Measurements from ENCODE around the gene FCER2.
"Not testable (repeated sequence)": the region's sequence is repeated elsewhere in the genome, so short reads cannot be mapped to it uniquely, and the experiment has no call there.

FCER2 gene

DNA sequence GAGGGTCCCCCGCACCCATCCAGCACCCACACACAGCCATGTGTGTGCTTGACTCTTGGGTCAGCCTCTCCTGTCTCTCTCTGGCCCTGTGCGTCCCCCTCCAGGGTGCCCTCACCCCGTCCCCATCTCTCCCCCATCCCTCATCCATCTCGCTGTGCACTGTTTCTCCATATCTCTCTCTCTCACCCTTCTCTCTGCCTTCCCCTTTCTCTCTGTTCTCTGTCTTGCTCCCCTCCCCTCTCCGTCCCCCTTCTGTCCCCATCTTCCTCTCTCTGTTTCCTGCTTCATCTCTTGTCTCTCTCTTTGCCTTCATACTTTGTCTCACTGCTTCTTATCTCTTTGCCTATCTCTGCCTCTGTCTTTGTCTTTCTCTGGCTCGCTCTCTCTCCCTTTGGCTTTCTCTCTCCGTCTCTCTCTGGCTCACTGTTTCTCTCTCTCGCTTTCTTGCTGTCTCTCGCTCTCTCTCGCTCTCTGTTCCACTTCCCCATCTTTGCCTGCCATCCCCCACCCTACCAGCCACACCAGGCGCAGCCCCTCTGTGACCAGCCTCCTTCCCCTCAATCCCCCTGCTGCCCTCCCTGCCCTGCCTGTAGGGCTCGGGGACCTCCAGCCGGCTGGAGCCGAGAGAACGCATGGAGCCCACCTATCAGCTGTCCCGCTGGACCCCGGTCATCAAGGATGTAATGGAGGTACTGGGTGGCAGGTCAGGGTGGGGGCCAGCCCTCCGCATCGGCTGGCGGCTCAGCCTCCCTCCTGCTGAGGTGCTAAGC lies 56.1 kb downstream of the FCER2 start:
- no peak for DNase-seq (ENCODE audit: low read depth)

DNA sequence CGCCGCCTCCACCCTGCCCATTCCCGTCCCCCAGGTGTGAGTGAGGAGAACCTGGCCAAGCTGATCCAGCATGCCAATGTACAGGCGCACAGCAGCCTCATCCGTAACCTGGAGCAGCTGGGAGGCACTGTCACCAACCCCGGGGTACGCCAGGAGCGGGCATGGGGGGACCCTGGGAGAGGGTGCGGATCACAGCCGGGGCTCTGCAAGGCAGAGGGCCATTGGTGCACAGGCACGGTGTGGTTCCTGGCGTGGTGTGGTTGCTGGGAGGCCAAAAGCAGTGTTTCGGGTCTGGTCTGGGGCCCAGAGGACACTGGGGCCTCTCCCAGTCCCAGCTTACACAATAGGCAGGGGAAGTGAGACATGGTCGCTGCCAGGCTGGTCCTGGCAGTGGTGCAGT lies 56.8 kb downstream of the FCER2 start:
- no peak for DNase-seq (ENCODE audit: low read depth)

DNA sequence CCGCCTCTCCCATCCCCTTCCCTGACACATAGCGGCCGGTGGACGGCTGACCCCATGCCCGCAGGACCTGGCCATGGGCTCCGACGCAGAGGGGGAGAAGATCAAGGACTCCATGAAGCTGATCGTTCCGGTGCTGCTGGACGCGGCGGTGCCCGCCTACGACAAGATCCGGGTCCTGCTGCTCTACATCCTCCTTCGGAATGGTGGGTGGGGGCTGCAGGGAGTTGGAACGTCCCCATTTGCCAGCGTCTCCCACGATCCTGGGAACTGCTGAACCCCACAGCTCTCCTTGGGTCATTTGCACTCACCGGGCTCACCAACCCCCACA lies 57.4 kb downstream of the FCER2 start:
- no peak for DNase-seq (ENCODE audit: low read depth)

DNA sequence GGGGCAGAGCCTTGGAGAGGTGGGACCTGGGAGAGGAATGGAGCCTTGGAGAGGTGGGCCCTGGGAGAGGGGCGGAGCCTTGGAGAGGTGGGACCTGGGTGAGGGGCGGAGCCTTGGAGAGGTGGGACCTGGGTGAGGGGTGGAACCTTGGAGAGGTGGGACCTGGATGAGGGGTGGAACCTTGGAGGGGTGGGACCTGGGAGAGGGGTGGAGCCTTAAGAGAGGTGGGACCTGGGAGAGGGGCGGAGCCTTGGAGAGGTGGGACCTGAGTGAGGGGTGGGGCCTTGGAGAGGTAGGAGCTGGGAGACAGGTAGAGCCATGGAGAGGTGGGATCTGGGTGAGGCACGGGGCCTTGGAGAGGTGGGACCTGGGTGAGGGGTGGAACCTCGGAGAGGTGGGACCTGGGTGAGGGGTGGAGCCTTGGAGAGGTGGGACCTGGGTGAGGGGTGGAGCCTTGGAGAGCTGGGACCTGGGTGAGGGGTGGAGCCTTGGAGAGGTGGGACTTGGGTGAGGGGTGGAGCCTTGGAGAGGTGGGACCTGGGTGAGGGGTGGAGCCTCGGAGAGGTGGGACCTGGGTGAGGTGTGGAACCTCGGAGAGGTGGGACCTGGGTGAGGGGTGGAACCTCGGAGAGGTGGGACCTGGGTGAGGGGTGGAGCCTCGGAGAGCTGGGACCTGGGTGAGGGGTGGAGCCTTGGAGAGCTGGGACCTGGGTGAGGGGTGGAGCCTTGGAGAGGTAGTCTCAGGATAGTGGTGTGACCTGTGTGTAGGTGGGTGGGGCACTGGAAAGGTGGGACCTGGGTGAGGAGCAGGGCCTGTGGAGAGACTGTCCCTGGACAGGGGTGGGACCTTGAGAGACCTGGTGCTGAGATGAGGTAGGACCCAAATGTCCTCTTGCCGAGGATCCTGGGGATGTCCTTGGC lies 58.0 kb downstream of the FCER2 start:
- DNase-seq (ENCODE audit: low read depth) = not testable (repeated sequence)

DNA sequence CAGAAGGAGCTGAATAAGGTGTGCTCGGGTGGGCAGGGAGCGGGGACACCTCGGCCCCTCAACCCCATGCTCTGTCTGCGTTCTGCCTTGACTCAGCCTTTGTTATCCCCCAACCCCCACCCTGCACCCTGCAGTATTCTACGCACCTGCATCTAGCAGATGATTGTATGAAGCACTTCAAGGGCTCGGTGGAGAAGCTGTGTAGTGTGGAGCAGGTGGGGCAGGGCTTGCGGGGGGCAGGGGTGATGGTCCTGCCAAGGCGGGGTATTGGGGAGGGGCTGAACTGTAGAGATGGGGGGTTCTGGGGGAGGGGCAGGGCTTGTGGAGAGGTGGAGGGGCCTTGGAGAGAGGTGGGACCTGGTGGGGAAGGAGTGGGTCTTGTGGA lies 58.9 kb downstream of the FCER2 start:
- DNase-seq (ENCODE audit: low read depth) = no peak

DNA sequence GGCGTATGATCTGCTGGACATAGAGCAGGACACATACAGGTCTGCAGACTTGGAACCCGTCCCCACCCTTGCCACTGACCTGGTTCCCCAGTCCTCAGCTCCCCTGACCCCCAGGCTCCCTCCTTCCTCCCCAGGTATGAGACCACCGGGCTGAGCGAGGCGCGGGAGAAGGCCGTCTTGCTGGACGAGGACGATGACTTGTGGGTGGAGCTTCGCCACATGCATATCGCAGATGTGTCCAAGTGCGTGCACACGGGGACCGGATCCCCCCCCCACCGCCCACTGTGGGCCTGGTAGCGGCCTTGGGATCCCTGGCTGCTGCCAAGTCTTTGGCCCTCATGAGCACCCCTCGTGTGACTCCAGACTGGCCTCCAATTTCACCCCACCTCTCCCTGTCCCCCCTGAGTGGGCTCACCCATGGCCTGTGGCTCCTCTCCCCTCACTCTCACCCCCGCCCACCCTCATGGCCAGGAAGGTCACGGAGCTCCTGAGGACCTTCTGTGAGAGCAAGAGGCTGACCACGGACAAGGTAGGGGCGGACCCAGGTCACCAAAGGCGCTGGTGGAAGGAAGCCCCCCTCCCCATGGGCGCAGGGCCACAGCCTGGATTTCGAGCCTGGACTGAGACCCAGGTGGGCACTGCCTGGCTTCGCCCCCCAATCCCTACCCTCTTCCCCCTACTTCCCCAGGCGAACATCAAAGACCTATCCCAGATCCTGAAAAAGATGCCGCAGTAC lies 59.5 kb downstream of the FCER2 start:
- no peak for DNase-seq (ENCODE audit: low read depth)

DNA sequence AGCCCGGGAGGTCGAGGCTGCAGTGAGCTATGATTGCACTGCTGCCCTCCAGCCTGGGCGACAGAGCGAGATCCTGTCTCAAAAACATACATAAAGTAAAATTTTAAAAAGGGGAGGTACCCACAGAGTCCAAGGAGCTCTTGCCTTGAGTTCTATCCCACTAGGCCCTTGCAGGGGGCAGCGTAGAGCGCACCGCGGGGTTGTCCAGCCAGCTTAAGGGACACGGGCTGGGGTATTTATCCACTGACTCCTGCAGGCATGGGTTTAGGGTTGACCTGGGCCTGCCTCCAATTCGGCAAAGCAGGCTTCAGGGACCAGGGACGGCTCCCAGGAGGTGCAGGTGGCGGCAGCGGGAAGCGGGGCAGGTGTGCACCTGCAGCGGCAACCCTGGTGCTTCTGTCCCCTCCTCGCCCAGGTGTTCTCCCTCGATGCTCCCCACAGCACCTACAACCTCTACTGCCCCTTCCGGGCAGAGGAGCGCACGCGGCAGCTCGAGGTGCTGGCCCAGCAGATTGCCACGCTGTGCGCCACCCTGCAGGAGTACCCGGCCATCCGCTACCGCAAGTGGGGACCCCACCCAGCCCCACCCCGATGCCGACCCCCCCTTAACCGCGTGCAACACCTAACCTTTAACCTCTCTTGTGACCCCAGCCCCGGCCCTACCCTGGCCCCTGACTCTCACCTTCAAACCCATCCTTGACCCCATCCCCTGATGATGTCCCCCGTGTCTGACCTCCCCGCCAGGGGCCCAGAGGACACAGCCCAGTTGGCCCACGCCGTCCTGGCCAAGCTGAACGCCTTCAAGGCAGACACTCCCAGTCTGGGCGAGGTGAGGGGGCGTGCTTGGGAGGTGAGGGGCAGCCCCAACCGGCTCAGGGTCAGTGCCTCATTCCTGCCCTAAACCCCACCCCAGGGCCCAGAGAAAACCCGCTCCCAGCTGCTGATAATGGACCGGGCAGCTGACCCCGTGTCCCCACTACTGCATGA lies 60.3 kb downstream of the FCER2 start:
- no peak for DNase-seq (ENCODE audit: low read depth)

DNA sequence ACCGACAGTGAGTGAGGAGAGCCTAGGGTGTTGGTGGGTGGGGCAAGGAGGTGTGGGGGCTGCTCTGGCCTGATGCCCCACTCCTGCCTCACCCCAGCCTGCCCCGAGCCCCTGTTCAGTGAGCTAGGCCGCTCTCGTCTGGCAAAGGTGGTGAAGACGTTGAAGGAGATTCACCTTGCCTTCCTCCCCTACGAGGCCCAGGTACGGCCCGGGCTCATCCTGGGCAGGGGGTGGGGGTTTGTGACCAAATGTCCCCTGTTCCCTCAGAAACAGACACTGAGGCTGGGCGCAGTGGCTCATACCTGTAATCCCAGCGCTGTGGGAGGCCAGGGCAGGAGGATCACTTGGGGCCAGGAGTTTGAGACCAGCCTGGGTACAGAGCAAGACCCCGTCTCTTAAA lies 61.1 kb downstream of the FCER2 start:
- DNase-seq (ENCODE audit: low read depth) = no peak

DNA sequence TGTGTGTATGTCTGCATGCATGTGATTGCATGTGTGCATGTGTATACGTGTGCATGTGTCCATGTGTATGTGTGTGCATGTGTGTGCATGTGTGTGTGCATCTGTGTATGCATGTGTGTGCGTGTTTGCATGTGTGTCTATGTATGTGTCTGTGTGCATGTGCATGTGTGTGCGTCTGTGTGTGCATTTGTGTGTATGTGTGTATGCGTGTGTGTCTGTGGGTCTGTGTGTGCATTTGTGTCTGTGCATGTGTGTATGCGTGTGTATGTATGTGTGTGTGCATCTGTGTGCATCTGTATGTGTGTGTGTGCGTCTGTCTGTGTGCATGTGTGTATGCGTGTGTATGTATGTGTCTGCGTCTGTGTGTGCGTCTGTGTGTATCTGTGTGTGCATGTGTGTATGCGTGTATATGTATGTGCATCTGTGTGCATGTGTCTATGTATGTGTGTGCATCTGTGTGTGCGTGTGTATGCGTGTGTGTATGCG lies 62.0 kb downstream of the FCER2 start:
- DNase-seq (ENCODE audit: low read depth) = no peak

DNA sequence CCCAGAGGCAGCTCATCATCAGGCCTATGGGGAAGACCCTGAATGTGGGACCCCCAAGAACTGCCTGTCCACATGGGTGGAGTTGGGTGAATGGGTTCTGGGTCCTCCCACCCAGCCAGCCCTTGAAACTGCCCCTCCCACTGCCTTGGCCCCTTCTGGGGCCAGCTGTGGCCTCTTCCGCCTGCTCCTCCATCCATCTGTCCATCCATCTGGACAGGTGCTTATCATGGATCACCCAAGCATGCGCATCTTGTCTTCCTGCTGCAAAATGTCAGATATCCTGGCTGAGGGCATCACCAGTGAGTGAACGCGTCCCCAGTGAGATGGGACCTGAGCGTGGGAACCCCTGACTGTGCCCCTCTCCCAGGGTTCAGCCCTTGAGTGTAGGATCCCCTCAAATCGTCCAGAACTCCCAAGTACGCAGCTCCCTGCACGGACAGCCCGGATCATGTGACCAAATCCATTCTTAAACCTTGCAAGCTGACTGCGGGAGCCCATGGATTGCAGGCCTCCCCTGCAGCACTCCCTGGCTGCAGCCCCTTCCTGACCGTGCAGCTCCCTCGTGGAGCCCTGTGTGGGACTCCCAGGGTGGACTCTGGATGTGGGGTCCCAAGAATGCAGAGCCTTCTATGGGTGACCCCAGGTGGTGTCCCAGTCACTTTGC lies 63.0 kb downstream of the FCER2 start:
- DNase-seq (ENCODE audit: low read depth) = no peak

Data from GM04503 (cell line).